AG20443 (cell line): ENCODE data around the gene UBE2E1.
"Not testable (repeated sequence)": the region's sequence is repeated elsewhere in the genome, so short reads cannot be mapped to it uniquely, and the experiment has no call there.

Experiments used
- DNase-seq: peaks from one replicate; pipeline ENCODE4 v3.0.0; 2012; ENCODE audit warnings: low spot score, mixed read lengths

The UBE2E1 gene

GRCh38 chr3:23916886-23917678, 111.3 kb downstream of the UBE2E1 start, which contains the start of the genes NKIRAS1 and RPL15:
TSS of gene NKIRAS1 (minus strand) at chr3:23916990. CDS start at chr3:23910904, 6,086 bp downstream.
TSS of gene RPL15 (plus strand) at chr3:23917132. CDS start at chr3:23917860, 728 bp downstream.
- DNase-seq: peak; percentile 98

- peak; percentile 69 for DNase-seq
Observed at GRCh38 chr3:23917679-23918303, 112.0 kb downstream of the UBE2E1 start.

GRCh38 chr3:23918331-23918730, 112.6 kb downstream of the UBE2E1 start:
- DNase-seq: not testable (repeated sequence)

- DNase-seq: no peak
Observed at GRCh38 chr3:23919628-23920027, 113.9 kb downstream of the UBE2E1 start.

DNA sequence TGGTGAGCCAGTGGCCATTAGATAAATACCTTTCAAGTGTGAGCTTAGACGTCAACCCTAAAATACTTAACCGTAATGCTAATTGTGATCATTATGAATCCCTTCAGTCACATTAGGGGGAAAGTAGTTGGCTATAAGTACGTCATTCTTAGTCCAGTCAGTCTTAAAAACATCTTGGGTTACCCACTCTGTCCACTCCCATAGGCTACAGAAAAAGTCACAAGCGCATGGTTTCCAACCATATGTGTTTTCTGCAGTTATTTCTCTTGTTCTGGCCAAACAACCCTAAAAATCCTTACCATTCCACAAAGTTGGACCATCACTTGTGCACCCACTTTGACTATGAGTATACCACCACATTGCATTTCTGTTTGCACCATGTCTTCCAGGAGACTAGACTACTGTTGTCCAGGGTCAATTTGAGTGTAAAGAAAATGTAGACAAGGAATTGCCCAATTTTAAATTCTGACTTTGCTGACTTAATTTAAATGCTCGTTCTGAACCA, 114.4 kb downstream of the UBE2E1 start:
- no peak for DNase-seq

DNA sequence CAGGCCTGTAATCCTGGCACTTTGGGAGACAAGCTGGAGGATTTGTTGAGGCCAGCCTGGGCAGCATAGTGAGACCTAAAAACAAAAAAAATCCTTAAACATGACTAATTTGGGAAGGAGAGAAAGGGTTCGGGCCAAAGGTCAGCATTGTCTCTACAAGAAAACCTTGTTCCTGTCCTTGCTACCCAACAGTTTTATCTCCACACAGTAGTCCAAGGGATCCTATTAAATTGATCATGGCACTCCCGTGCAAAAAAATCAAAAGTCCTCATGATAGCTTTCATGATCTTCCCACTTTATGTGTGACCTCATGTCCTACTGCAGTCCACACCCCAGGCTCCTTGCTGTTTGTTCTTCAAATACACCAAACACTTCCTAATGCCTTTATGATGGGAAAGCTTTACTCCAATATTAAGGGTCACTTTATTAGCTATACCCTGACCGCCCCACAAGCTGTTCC, 115.3 kb downstream of the UBE2E1 start:
- DNase-seq: no peak

- no peak for DNase-seq
Observed at GRCh38 chr3:23923786-23924185, 118.0 kb downstream of the UBE2E1 start.

DNA sequence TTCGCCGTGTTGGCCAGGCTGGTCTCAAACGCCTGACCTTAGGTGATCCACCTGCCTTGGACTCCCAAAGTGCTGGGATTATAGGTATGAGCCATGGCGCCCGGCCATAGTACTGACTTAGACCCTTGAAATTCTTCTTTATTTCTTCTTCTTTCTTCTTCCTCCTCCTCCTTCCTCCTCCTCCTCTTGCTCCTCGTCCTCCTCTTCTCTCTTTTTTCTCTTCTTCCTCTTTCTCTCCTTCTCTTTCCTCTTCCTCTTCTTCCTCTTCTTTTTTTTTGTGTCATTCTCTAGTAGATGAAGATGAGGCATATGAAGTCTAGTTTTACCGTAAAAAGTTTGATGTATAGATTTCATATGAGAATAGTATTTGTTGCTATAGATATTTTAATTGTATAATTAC, 120.5 kb downstream of the UBE2E1 start:
- DNase-seq: no peak

GRCh38 chr3:23926736-23927135, 121.0 kb downstream of the UBE2E1 start:
- DNase-seq: no peak

- no peak for DNase-seq
Observed at GRCh38 chr3:23928524-23928923, 122.8 kb downstream of the UBE2E1 start.

GRCh38 chr3:23931597-23931996, 125.8 kb downstream of the UBE2E1 start:
- no peak for DNase-seq

GRCh38 chr3:23932571-23932970, 126.8 kb downstream of the UBE2E1 start:
- DNase-seq: no peak

DNA sequence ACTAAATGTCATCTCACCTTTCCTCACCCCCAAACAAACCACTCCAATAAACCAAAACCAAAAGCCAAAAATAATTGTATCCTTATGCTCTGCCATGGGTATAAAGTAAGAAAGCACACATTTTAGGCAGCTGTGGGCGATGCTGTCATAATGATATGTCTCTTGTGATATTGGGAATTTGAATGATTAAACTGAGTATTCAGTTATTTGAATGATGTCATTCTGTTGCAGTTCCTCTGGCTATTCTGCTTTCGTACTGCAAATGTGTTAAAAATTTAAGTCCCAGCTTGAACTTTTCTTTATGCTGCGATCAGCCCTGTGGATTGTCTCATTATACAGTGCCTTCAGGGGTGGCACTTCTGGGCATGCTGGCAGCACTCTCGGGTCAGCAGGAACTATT, 128.5 kb downstream of the UBE2E1 start:
- no peak for DNase-seq

DNA sequence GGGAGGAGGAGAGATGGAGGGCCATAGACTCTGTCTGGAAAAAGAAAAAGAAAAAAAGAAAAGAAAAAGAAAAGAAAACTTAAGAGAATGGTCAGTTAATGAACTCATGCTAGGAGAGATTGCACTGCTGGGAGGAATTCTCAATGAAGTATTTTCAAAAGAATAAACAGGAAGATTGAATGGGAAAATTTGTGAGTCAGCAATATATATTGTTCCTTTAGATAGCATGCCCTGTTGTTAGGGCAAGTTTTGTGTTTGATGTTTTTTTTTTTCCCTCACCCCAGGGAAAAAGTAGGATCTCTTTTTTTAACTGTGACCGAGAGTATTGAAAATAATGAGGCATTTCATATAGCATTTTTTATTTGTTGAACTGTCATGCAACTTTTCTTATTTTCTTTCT, 131.5 kb downstream of the UBE2E1 start:
- no peak for DNase-seq

DNA sequence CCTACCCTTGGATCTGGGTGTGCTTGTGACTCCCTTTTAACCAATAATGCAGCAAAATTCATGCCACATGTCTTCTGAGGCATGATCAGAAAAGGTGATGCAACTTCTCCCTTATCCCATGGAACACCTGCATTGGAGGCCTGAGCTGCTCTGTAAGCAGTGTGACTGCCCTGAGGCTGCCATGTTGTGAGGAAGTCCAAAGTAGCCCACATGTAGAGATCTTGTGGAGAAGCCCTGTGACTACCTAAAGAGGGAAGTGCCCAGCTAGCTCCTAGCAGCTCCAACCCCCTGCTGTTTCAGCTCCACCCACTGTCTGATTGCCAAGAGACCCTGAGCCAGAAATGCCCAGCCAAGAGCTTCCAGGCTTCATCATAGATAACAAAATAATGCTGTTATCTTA, 132.9 kb downstream of the UBE2E1 start:
- DNase-seq: no peak

GRCh38 chr3:23940775-23941174, 135.0 kb downstream of the UBE2E1 start:
- DNase-seq: no peak
